Stimulated activated CD4-positive, alpha-beta T cell treated with anti-CD3 and anti-CD28 coated beads, Interleukin-4, amount 100 ng/mL, for 1 hour (primary cell): ENCODE results near the gene FAM174B.
"Not testable (repeated sequence)": the region's sequence is repeated elsewhere in the genome, so short reads cannot be mapped to it uniquely, and the experiment has no call there.

Experiments
- DNase-seq: peaks from one replicate; pipeline ENCODE4 v3.0.0-alpha.2; 2020

Gene FAM174B

GRCh38 chr15:92617549-92618520 is 37.7 kb downstream of the FAM174B start:
- DNase-seq: no peak

GRCh38 chr15:92616621-92617548 is 38.7 kb downstream of the FAM174B start:
- DNase-seq: no peak

GRCh38 chr15:92614791-92615785 is 40.5 kb downstream of the FAM174B start:
- DNase-seq: no peak

GRCh38 chr15:92614301-92614700 is 41.3 kb downstream of the FAM174B start:
- no peak for DNase-seq

GRCh38 chr15:92613841-92614240 is 41.7 kb downstream of the FAM174B start:
- no peak for DNase-seq

GRCh38 chr15:92612891-92613290 is 42.7 kb downstream of the FAM174B start:
- no peak for DNase-seq

- no peak for DNase-seq
Measured at GRCh38 chr15:92611995-92612745, 43.4 kb downstream of the FAM174B start.

- no peak for DNase-seq
Measured at GRCh38 chr15:92611150-92611549, 44.4 kb downstream of the FAM174B start.

GRCh38 chr15:92610101-92610520 is 45.5 kb downstream of the FAM174B start:
- no peak for DNase-seq

GRCh38 chr15:92608866-92609700 is 46.5 kb downstream of the FAM174B start:
- no peak for DNase-seq

- DNase-seq: not testable (repeated sequence)
Measured at GRCh38 chr15:92606836-92607150, 48.8 kb downstream of the FAM174B start.

- DNase-seq: no peak
Measured at GRCh38 chr15:92606126-92606835, 49.3 kb downstream of the FAM174B start.

GRCh38 chr15:92605225-92605944 is 50.2 kb downstream of the FAM174B start:
- DNase-seq: no peak

- DNase-seq: no peak
Measured at GRCh38 chr15:92603743-92604470, 51.7 kb downstream of the FAM174B start.

GRCh38 chr15:92603278-92603677 is 52.3 kb downstream of the FAM174B start:
- no peak for DNase-seq

GRCh38 chr15:92602267-92602593 is 53.3 kb downstream of the FAM174B start:
- DNase-seq: no peak

- DNase-seq: no peak
Measured at GRCh38 chr15:92601592-92602266, 53.8 kb downstream of the FAM174B start.

GRCh38 chr15:92600856-92601255 is 54.7 kb downstream of the FAM174B start:
- DNase-seq: no peak
